Measurements from ENCODE around the gene UQCRFS1.
A peak's percentile ranks its signal among the peaks of the same experiment; 100 is the strongest.
"Not testable (repeated sequence)": the region's sequence is repeated elsewhere in the genome, so short reads cannot be mapped to it uniquely, and the experiment has no call there.

UQCRFS1 gene

DNA sequence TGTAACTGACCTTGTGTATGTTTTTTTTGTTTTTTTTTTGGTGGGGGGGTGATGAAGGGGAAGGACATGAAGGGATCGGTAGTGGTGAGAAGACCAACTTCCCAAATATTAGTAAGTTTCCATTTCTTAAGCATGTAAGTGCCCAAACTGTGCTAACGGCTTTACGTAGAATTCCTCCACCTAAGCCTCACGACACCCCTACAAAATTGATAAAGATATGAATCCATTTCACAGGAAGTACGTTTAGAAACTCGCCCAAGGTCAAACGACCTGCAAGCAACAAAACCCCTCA is 649 bp downstream of the UQCRFS1 start:
- peaks cover 18% of the 10 kb centered on the region for H3K4me1 ChIP-seq (ENCODE audit: insufficient read depth, low read length)
- no peaks in the 10 kb centered on the region for H3K27me3 ChIP-seq (ENCODE audit: insufficient read depth, low read length)
- H3K9ac ChIP-seq (ENCODE audit: low read depth, low read length) = peak overlapping the region; percentile 96
- H3K4me3 ChIP-seq (ENCODE audit: low read length) = peak overlapping the region; percentile 87
- H3K27ac ChIP-seq (ENCODE audit: low read length) = peak overlapping the region; percentile 27
- no peaks in the 10 kb centered on the region for H3K9me3 ChIP-seq (ENCODE audit: insufficient read depth, low read depth, low read length)
- peaks cover 15% of the 10 kb centered on the region; the same call in 1 of the 2 replicates for H3K36me3 ChIP-seq (ENCODE audit: insufficient read depth, low read depth, low read length)

DNA sequence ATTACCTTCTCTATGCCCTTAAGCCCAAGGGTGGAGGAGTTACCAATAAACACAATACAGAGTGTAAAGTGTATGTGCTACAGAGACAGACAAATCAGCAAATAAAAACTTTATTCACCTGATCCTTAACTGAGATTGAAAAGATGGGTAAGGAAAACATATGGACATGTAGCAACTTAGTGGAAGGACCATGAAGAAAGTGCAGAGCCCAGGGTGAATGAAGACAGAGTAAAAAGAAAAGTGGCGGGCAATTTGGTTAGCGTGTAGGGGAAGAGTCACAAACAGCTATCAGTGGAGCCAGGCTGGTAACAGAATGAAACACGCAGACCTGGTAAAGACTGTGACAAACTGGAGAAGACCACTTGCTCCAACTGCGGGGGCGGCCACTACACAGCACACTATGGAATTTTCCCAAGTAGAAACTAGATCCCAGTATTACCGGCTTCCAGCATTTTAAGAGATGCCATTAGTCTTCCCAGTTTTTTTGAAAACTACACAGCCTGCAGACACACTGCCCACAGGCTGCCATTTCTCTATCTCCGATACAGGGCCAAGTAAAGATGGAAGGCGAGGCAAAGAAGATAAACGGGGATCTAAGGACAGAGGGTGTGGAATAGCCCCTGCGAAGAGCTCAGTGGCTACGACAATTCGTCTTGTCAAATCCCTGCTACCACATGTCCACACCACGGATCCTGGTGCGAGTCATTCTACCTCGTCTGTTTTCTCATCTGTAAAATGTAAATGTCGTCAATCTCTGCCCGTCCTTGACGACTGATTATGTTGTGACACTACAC is 1.2 kb downstream of the UQCRFS1 start:
- Histone ChIP-seq H3K4me1 (ENCODE audit: insufficient read depth, low read length) (peaks cover 16% of the 10 kb centered on the region), H3K36me3 (ENCODE audit: insufficient read depth, low read depth, low read length) (peaks cover 21% of the 10 kb centered on the region), H3K27ac (ENCODE audit: low read length) (peak overlapping the region; percentile 27)

DNA sequence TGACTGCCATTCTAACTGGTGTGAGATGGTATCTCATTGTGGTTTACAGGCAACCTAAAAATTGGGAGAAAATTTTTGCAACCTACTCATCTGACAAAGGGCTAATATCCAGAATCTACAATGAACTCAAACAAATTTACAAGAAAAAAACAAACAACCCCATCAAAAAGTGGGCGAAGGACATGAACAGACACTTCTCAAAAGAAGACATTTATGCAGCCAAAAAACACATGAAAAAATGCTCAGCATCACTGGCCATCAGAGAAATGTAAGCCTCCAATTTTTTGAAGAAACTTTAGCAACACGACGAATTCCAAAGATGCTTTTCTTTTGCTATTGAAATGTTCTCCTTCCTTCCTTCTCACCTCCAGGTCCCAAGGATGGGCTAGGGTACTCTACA is 1.9 kb downstream of the UQCRFS1 start:
- Histone ChIP-seq H3K4me1 (ENCODE audit: insufficient read depth, low read length) (peaks cover 14% of the 10 kb centered on the region), H3K4me3 (ENCODE audit: low read length) (peak overlapping the region; percentile 87), H3K36me3 (ENCODE audit: insufficient read depth, low read depth, low read length) (peaks cover 28% of the 10 kb centered on the region)
- H3K27ac ChIP-seq (ENCODE audit: low read length); H3K9me3 ChIP-seq (ENCODE audit: insufficient read depth, low read depth, low read length); H3K27me3 ChIP-seq (ENCODE audit: insufficient read depth, low read length); H3K9ac ChIP-seq (ENCODE audit: low read depth, low read length): not testable (repeated sequence)

More for the DNA sequence above, 1.2 kb downstream of the UQCRFS1 start:
- H3K9me3 ChIP-seq (ENCODE audit: insufficient read depth, low read depth, low read length) = no peaks in the 10 kb centered on the region
- peak overlapping the region; percentile 96 for H3K9ac ChIP-seq (ENCODE audit: low read depth, low read length)
- no peaks in the 10 kb centered on the region for H3K27me3 ChIP-seq (ENCODE audit: insufficient read depth, low read length)
- H3K4me3 ChIP-seq (ENCODE audit: low read length) = peak overlapping the region; percentile 87

DNA sequence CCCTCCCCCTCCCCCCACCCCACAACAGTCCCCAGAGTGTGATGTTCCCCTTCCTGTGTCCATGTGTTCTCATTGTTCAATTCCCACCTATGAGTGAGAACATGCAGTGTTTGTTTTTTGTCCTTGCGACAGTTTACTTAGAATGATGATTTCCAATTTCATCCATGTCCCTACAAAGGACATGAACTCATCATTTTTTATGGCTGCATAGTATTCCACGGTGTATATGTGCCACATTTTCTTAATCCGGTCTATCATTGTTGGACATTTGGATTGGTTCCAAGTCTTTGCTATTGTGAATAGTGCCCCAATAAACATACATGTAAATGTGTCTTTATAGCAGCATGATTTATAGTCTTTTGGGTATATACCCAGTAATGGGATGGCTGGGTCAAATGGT is 2.4 kb downstream of the UQCRFS1 start:
- Histone ChIP-seq H3K36me3 (ENCODE audit: insufficient read depth, low read depth, low read length) (peaks cover 33% of the 10 kb centered on the region), H3K4me1 (ENCODE audit: insufficient read depth, low read length) (peaks cover 14% of the 10 kb centered on the region)
- H3K9ac ChIP-seq (ENCODE audit: low read depth, low read length); H3K4me3 ChIP-seq (ENCODE audit: low read length); H3K27ac ChIP-seq (ENCODE audit: low read length); H3K27me3 ChIP-seq (ENCODE audit: insufficient read depth, low read length); H3K9me3 ChIP-seq (ENCODE audit: insufficient read depth, low read depth, low read length): not testable (repeated sequence)

DNA sequence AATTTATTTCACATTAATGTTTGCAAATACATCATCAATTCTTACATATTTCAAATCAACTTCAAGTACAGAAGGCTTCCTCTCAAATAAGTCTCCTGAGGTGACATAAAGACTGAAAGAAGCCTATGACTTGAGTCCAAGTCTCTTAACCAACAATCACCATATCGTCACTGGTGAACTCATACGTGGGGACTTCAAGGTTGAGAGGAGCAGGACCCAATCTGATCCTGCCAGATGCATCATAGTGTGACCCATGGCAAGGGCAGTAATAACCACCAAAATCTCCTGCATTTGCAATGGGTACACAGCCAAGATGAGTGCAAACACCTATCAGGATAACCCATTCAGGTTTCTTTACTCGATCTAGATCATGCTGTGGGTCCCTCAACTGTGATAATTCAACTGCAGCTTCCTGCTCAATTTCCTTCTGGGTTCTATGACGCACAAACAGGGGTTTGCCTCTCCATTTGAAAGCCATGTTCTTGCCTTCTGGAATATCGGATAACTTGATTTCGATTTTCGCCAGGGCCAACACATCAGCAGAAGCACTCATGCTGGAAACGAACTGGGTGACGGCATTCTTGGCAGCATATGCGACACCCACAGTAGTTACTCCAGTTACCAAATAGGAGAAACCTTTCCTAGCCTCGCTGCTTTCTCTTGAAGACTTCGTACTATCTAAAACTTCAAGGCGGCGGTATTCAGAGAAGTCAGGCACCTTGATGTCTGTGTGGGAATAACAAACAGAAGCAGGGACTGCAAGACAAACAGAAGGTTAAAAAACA is 5.4 kb downstream of the UQCRFS1 start:
- not testable (repeated sequence) for H3K27me3 ChIP-seq (ENCODE audit: insufficient read depth, low read length); H3K9me3 ChIP-seq (ENCODE audit: insufficient read depth, low read depth, low read length); H3K4me3 ChIP-seq (ENCODE audit: low read length); H3K9ac ChIP-seq (ENCODE audit: low read depth, low read length); H3K27ac ChIP-seq (ENCODE audit: low read length)
- Histone ChIP-seq H3K4me1 (ENCODE audit: insufficient read depth, low read length) (peaks cover 14% of the 10 kb centered on the region), H3K36me3 (ENCODE audit: insufficient read depth, low read depth, low read length) (peaks cover 39% of the 10 kb centered on the region)

DNA sequence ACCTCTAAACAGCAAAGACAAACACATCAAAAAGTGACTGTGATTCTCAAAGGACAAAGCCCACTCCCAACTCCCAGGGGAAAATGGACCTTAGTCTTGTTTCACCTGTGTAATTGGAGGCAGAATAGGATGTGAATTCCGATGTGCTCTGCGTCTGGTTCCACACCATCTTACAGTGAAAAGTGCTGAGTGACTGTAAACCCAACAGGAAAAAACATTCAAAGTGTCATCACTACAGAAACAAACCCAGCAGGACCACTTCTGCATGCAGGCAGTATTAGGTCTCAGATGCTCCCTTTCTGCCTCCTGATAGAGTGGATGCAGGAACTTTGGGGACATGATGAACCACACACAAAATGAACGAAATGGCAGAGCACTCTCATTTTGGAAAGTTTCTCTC is 6.5 kb downstream of the UQCRFS1 start:
- Histone ChIP-seq H3K4me1 (ENCODE audit: insufficient read depth, low read length) (peaks cover 13% of the 10 kb centered on the region), H3K9me3 (ENCODE audit: insufficient read depth, low read depth, low read length) (no peaks in the 10 kb centered on the region), H3K4me3 (ENCODE audit: low read length) (no peak overlapping the region), H3K27ac (ENCODE audit: low read length) (no peak overlapping the region), H3K36me3 (ENCODE audit: insufficient read depth, low read depth, low read length) (peaks cover 39% of the 10 kb centered on the region), H3K9ac (ENCODE audit: low read depth, low read length) (no peak overlapping the region), H3K27me3 (ENCODE audit: insufficient read depth, low read length) (no peaks in the 10 kb centered on the region)

DNA sequence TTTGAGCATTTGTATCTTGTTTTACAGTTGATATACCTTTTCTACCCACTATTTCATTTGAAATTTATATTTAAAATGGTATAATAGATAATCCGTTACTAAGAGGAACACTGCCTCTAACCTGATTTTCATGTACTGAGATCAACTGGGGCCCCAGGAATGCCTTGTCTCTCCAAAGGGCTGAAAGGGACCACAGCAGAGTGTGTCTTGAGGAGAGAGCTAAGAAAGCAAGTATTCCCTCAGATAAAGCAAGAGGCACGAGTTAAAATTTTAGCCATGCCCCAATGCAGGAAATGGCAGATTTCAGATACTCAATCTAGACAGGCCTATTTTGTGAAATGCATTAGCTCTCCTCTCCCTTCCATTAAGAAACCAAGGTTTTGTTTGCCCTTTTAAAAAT is 10.7 kb downstream of the UQCRFS1 start:
- Histone ChIP-seq H3K27me3 (ENCODE audit: insufficient read depth, low read length) (no peaks in the 10 kb centered on the region), H3K27ac (ENCODE audit: low read length) (no peak overlapping the region), H3K9ac (ENCODE audit: low read depth, low read length) (no peak overlapping the region), H3K4me3 (ENCODE audit: low read length) (no peak overlapping the region), H3K36me3 (ENCODE audit: insufficient read depth, low read depth, low read length) (peaks cover 24% of the 10 kb centered on the region), H3K4me1 (ENCODE audit: insufficient read depth, low read length) (no peaks in the 10 kb centered on the region), H3K9me3 (ENCODE audit: insufficient read depth, low read depth, low read length) (no peaks in the 10 kb centered on the region)

DNA sequence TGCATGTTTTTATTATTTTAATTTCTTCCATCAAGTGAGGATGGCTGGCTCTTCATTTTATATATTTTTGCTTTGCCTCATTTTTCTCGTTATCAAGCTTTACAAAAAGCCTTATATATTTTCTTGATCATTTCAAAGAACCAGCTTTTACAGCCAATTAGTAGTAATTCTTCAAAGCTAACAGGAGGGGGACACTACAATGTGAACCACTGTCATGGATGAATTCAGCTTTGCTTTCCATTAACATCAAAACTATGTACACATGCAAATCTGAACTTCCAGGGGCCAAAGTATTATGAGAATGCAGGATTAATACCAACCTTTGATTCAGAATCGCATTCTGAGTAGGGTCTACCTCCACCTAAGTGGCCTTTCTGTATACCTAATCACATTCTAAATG is 11.1 kb downstream of the UQCRFS1 start:
- Histone ChIP-seq H3K36me3 (ENCODE audit: insufficient read depth, low read depth, low read length) (peaks cover 20% of the 10 kb centered on the region), H3K9me3 (ENCODE audit: insufficient read depth, low read depth, low read length) (no peaks in the 10 kb centered on the region)

DNA sequence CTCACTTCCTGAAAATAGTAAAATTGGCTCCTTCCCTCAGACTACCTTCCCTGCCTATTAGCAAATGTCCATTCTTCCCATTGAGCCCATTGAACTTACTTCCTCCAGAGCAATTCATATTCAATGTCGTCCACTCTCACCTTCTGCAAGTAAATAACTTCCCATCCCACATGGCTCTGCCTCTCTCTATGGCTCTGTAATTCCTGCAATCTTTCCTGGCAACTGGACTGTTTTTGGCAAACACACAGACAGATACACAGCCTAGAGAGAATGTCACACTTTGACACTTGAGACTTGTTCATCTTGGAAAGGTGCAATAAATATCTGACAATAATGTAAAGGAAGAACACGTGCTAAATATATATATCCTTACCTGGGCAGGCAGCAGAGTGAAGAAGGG is 18.3 kb downstream of the UQCRFS1 start:
- no peaks in the 10 kb centered on the region for H3K27me3 ChIP-seq (ENCODE audit: insufficient read depth, low read length)
- no peaks in the 10 kb centered on the region for H3K9me3 ChIP-seq (ENCODE audit: insufficient read depth, low read depth, low read length)
- no peak overlapping the region for H3K4me3 ChIP-seq (ENCODE audit: low read length)
- no peak overlapping the region for H3K9ac ChIP-seq (ENCODE audit: low read depth, low read length)
- no peaks in the 10 kb centered on the region for H3K36me3 ChIP-seq (ENCODE audit: insufficient read depth, low read depth, low read length)
- no peak overlapping the region for H3K27ac ChIP-seq (ENCODE audit: low read length)
- H3K4me1 ChIP-seq (ENCODE audit: insufficient read depth, low read length) = peaks cover 4% of the 10 kb centered on the region; the same call in 1 of the 2 replicates

More for the DNA sequence above, 11.1 kb downstream of the UQCRFS1 start:
- Histone ChIP-seq H3K27me3 (ENCODE audit: insufficient read depth, low read length) (no peaks in the 10 kb centered on the region), H3K4me3 (ENCODE audit: low read length) (no peak overlapping the region), H3K4me1 (ENCODE audit: insufficient read depth, low read length) (no peaks in the 10 kb centered on the region), H3K27ac (ENCODE audit: low read length) (no peak overlapping the region), H3K9ac (ENCODE audit: low read depth, low read length) (no peak overlapping the region)

DNA sequence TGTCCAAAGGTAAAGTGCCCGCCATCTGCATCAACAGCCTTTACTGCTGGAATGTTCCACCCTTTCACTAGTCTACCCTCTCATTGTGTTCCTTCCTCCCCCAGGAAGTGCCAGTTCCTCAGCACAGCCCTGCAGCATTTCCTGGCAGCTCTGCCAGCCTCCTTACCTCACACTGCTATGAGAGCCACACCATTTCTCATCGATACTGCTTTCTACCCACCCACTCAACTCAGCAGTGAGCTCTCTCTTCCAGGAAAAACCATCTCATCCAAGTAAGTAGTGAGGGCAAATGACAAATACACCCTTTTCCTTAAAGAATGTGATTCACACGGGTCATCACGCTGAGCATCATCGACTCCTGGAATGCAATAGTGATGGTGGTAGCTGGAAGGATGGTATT is 19.8 kb downstream of the UQCRFS1 start:
- Histone ChIP-seq H3K9me3 (ENCODE audit: insufficient read depth, low read depth, low read length) (no peaks in the 10 kb centered on the region), H3K36me3 (ENCODE audit: insufficient read depth, low read depth, low read length) (no peaks in the 10 kb centered on the region), H3K9ac (ENCODE audit: low read depth, low read length) (no peak overlapping the region), H3K4me3 (ENCODE audit: low read length) (no peak overlapping the region), H3K4me1 (ENCODE audit: insufficient read depth, low read length) (peaks cover 4% of the 10 kb centered on the region; the same call in 1 of the 2 replicates), H3K27ac (ENCODE audit: low read length) (no peak overlapping the region), H3K27me3 (ENCODE audit: insufficient read depth, low read length) (no peaks in the 10 kb centered on the region)

DNA sequence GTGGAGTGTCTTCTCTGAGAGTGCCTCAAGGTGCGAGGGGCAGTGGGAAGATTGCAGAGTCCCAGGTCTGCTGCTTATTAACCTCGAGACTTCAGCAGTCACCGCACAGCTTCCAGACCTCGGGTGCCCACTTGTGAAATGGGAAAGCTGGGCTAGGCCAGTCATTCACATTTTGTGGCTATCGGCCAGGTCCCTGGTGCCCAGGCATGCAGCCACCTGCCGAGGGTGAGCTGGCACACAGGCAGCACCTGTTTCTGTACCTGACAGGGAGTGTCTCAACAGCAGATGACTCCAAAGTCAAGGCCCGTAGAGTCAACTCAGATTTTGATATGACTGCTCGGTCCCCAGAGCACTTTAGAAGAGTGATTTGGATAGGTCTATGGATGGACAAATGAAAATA is 21.9 kb downstream of the UQCRFS1 start:
- no peak overlapping the region for H3K4me3 ChIP-seq (ENCODE audit: low read length)
- no peak overlapping the region for H3K27ac ChIP-seq (ENCODE audit: low read length)
- no peak overlapping the region for H3K9ac ChIP-seq (ENCODE audit: low read depth, low read length)
- H3K9me3 ChIP-seq (ENCODE audit: insufficient read depth, low read depth, low read length) = no peaks in the 10 kb centered on the region
- H3K36me3 ChIP-seq (ENCODE audit: insufficient read depth, low read depth, low read length) = no peaks in the 10 kb centered on the region
- H3K4me1 ChIP-seq (ENCODE audit: insufficient read depth, low read length) = peaks cover 4% of the 10 kb centered on the region; the same call in 1 of the 2 replicates
- H3K27me3 ChIP-seq (ENCODE audit: insufficient read depth, low read length) = no peaks in the 10 kb centered on the region

DNA sequence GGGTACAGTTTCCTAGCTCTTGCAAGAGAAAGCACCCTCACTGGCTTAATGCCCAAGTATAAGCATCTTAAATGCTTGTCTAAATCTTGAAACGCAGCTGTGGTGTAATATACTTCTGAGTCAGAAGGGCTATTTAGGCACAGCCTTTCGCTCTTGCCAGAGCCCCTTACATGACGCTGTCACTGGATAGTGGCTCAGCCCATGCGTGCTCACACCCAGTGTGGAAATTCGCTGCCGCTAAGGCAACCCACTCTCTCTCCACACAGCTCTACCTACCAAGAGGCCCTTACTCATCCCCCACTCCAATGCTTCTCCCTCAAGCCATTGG is 24.0 kb downstream of the UQCRFS1 start:
- no peak overlapping the region for H3K27ac ChIP-seq (ENCODE audit: low read length)
- no peak overlapping the region for H3K9ac ChIP-seq (ENCODE audit: low read depth, low read length)
- no peaks in the 10 kb centered on the region for H3K9me3 ChIP-seq (ENCODE audit: insufficient read depth, low read depth, low read length)
- H3K4me3 ChIP-seq (ENCODE audit: low read length) = no peak overlapping the region
- no peaks in the 10 kb centered on the region; the same call in 1 of the 2 replicates for H3K4me1 ChIP-seq (ENCODE audit: insufficient read depth, low read length)
- H3K27me3 ChIP-seq (ENCODE audit: insufficient read depth, low read length) = no peaks in the 10 kb centered on the region
- H3K36me3 ChIP-seq (ENCODE audit: insufficient read depth, low read depth, low read length) = no peaks in the 10 kb centered on the region
